Neural cell (in vitro differentiated cells): ENCODE measurements around the gene TFB2M. TPM values are rescaled to one million over a fixed set of nuclear protein-coding genes. Genes with fewer than 3 reads are reported as not detected.

ENCODE experiments used
- H2AFZ ChIP-seq: fragments of 200-600, 300-800 bp; sonication (generic), shearing (Covaris generic); 2 replicates; pipeline ENCODE4 v1.6.0; 2014; ENCODE audit warnings: low read depth, mild to moderate bottlenecking, antibody characterized with exemption, low read length, moderate library complexity
- H3F3A ChIP-seq: fragments of 200-600 bp; shearing (Covaris generic); 2 replicates; pipeline ENCODE4 v1.6.1; 2016; ENCODE audit warnings: mild to moderate bottlenecking, moderate library complexity, mixed read lengths, antibody characterized with exemption, low read length; ENCODE audit not compliant: insufficient read depth, poor library complexity, severe bottlenecking
- H3K27ac ChIP-seq: fragments of 200-600, 300-800 bp; sonication (generic), shearing (Covaris generic); 2 replicates; pipeline ENCODE4 v1.5.1; 2014; ENCODE audit warnings: mild to moderate bottlenecking, low read length, moderate library complexity
- H3K27me3 ChIP-seq: fragments of 300-800, 200-600 bp; sonication (generic), shearing (Covaris generic); 2 replicates; pipeline ENCODE4 v1.6.0; 2014; ENCODE audit warnings: mild to moderate bottlenecking, low read depth, low read length, moderate library complexity; ENCODE audit not compliant: insufficient read depth
- H3K36me3 ChIP-seq: fragments of 300-800, 200-600 bp; sonication (generic), shearing (Covaris generic); 2 replicates; pipeline ENCODE4 v1.5.1; 2014; ENCODE audit warnings: mild to moderate bottlenecking, antibody characterized with exemption, low read length, moderate library complexity; ENCODE audit not compliant: insufficient read depth
- H3K4me2 ChIP-seq: fragments of 300-800, 200-600 bp; sonication (generic), shearing (Covaris generic); 2 replicates; pipeline ENCODE4 v1.6.0; 2014; ENCODE audit warnings: mild to moderate bottlenecking, low read length
- H3K4me3 ChIP-seq: fragments of 300-800, 200-600 bp; sonication (generic), shearing (Covaris generic); 2 replicates; pipeline ENCODE4 v1.5.1; 2014; ENCODE audit warnings: mild to moderate bottlenecking, low read length, moderate library complexity
- H3K79me2 ChIP-seq: fragments of 200-600 bp; shearing (Covaris generic); replicated peaks from 2 replicates; pipeline ENCODE4 v1.6.0; 2014; ENCODE audit warnings: mild to moderate bottlenecking, low read length, moderate library complexity; ENCODE audit not compliant: insufficient read depth
- H3K9ac ChIP-seq: fragments of 300-800, 200-600 bp; sonication (generic), shearing (Covaris generic); 2 replicates; pipeline ENCODE4 v1.6.1; 2016; ENCODE audit warnings: mild to moderate bottlenecking, low read length, mixed read lengths
- H3K9me2 ChIP-seq: fragments of 200-600 bp; shearing (Covaris generic); 2 replicates; pipeline ENCODE4 v1.6.1; 2016; ENCODE audit warnings: mild to moderate bottlenecking, low read length, mixed read lengths; ENCODE audit not compliant: insufficient read depth
- H3K9me3 ChIP-seq: fragments of 200-600, 300-800 bp; sonication (generic), shearing (Covaris generic); 2 replicates; pipeline ENCODE4 v1.6.1; 2016; ENCODE audit warnings: mild to moderate bottlenecking, mixed run types, low read length, moderate library complexity, mixed read lengths
- H4K20me1 ChIP-seq: fragments of 200-600 bp; shearing (Covaris generic); 2 replicates; pipeline ENCODE4 v1.6.1; 2016; ENCODE audit warnings: mild to moderate bottlenecking, mixed run types; ENCODE audit not compliant: insufficient read depth
- CTCF ChIP-seq: fragments of 450-650 bp; IDR thresholded peaks from 2 replicates; pipeline ENCODE4 v1.5.1; 2014; ENCODE audit warnings: antibody characterized with exemption, mild to moderate bottlenecking, moderate library complexity; ENCODE audit not compliant: poor library complexity, severe bottlenecking
- EP300 ChIP-seq: fragments of 450-650 bp; conservative IDR thresholded peaks from 2 replicates; pipeline ENCODE4 v1.6.1; 2014; ENCODE audit warnings: antibody characterized with exemption, mild to moderate bottlenecking, moderate library complexity; ENCODE audit not compliant: poor library complexity, severe bottlenecking
- EZH2 ChIP-seq: fragments of 200-600, 300-800 bp; shearing (Covaris generic), sonication (generic); IDR thresholded peaks from 2 replicates; pipeline ENCODE4 v1.6.1; 2014; ENCODE audit warnings: antibody characterized with exemption, low read length, borderline replicate concordance, mild to moderate bottlenecking; ENCODE audit not compliant: insufficient read depth, poor library complexity, severe bottlenecking
- MXI1 ChIP-seq: fragments of 450-650 bp; conservative IDR thresholded peaks from 2 replicates; pipeline ENCODE4 v1.6.1; 2014; ENCODE audit warnings: antibody characterized with exemption, mild to moderate bottlenecking; ENCODE audit not compliant: poor library complexity, severe bottlenecking
- POLR2AphosphoS5 ChIP-seq: IDR thresholded peaks from 2 replicates; pipeline ENCODE4 v1.6.1; 2012
- RAD21 ChIP-seq: fragments of 450-650 bp; conservative IDR thresholded peaks from 2 replicates; pipeline ENCODE4 v1.6.1; 2014; ENCODE audit warnings: antibody characterized with exemption, mild to moderate bottlenecking, moderate library complexity
- REST ChIP-seq: IDR thresholded peaks from 2 replicates; pipeline ENCODE4 v1.6.1; 2012; ENCODE audit warnings: borderline replicate concordance
- SMC3 ChIP-seq: fragments of 450-650 bp; conservative IDR thresholded peaks from 2 replicates; pipeline ENCODE4 v1.6.1; 2014; ENCODE audit warnings: antibody characterized with exemption, mild to moderate bottlenecking, moderate library complexity; ENCODE audit not compliant: poor library complexity
- TAF1 ChIP-seq: IDR thresholded peaks from 2 replicates; pipeline ENCODE4 v1.6.1; 2012; ENCODE audit warnings: low read depth
- polyA plus RNA-seq: library from polyadenylated mRNA; depleted of rRNA; stranded (reverse); fragments of >200 nt; gene quantifications from 2 replicates; pipeline ENCODE4 v1.2.3, GENCODE V29; 2014

TFB2M gene
- polyA plus RNA-seq, 1 donor from 2014 or later = 19.2 TPM

GRCh38 chr1:246528933-246529731 lies 36.9 kb downstream of the TFB2M start:
- H3K27me3 ChIP-seq = no peaks in the 10 kb centered on the region
- H4K20me1 ChIP-seq = no peaks in the 10 kb centered on the region
- H3K27ac ChIP-seq = no peak overlapping the region
- no peak overlapping the region for H3K9ac ChIP-seq
- no peak overlapping the region for H3K4me3 ChIP-seq
- no peaks in the 10 kb centered on the region for H3K79me2 ChIP-seq
- no peaks in the 10 kb centered on the region for H3K36me3 ChIP-seq
- TF ChIP-seq REST = no peak
- TF ChIP-seq EP300 = no peak
- no peak for TF ChIP-seq SMC3
- no peak for TF ChIP-seq POLR2AphosphoS5
- no peak for TF ChIP-seq TAF1
- TF ChIP-seq RAD21 = no peak
- no peak for TF ChIP-seq MXI1
- TF ChIP-seq CTCF = no peak
- no peak for TF ChIP-seq EZH2
- H2AFZ ChIP-seq = no peak overlapping the region
- H3K9me2 ChIP-seq = no peaks in the 10 kb centered on the region
- H3F3A ChIP-seq = no peaks in the 10 kb centered on the region
- H3K4me2 ChIP-seq = no peak overlapping the region
- H3K9me3 ChIP-seq = no peaks in the 10 kb centered on the region

- Histone ChIP-seq H3K4me2 (no peak overlapping the region), H2AFZ (no peak overlapping the region), H3K9me2 (no peaks in the 10 kb centered on the region), H3K36me3 (no peaks in the 10 kb centered on the region), H3K4me3 (no peak overlapping the region), H3K79me2 (no peaks in the 10 kb centered on the region), H3K9ac (no peak overlapping the region), H3K9me3 (no peaks in the 10 kb centered on the region), H3K27ac (no peak overlapping the region), H3F3A (no peaks in the 10 kb centered on the region), H4K20me1 (no peaks in the 10 kb centered on the region), H3K27me3 (no peaks in the 10 kb centered on the region)
- no peak for TF ChIP-seq EZH2
- TF ChIP-seq POLR2AphosphoS5 = no peak
- TF ChIP-seq SMC3 = no peak
- TF ChIP-seq TAF1 = no peak
- TF ChIP-seq RAD21 = no peak
- no peak for TF ChIP-seq CTCF
- no peak for TF ChIP-seq EP300
- TF ChIP-seq REST = no peak
- TF ChIP-seq MXI1 = no peak
Measured at GRCh38 chr1:246527402-246528088, 38.5 kb downstream of the TFB2M start.
